HG03439 (cell line): ENCODE results near the gene CLP1.
A peak's percentile ranks its signal among the peaks of the same experiment; 100 is the strongest.
"Not testable (repeated sequence)": the region's sequence is repeated elsewhere in the genome, so short reads cannot be mapped to it uniquely, and the experiment has no call there.

Experiments used
- ATAC-seq: cut with Tn5 transposase; IDR thresholded peaks from one replicate; pipeline ENCODE4 v1.9.1; 2021; ENCODE audit warnings: mild to moderate bottlenecking, moderate library complexity; ENCODE audit not compliant: unreplicated experiment

The CLP1 gene

GRCh38 chr11:57659669-57660068, 2.1 kb downstream of the CLP1 start:
- no peak for ATAC-seq

DNA sequence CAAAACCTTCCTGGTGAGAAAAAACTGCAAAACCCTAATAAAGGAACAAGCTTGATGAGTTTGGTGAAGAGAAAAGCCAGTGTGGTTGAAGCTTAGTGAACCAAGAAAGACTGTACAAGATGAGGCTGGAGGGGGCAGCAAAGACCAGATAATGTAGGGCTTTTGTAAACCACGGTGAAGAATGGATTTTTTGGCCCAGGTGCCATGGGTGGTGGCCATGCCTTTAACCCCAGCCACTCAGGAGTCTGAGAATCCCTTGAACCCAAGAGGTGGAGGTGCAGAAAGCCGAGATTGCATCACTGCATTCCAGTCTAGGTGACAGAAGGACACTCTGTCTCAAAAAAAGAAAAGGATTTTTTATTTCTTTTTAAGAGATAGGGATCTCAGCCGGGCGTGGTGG, 5.3 kb downstream of the CLP1 start:
- no peak for ATAC-seq

DNA sequence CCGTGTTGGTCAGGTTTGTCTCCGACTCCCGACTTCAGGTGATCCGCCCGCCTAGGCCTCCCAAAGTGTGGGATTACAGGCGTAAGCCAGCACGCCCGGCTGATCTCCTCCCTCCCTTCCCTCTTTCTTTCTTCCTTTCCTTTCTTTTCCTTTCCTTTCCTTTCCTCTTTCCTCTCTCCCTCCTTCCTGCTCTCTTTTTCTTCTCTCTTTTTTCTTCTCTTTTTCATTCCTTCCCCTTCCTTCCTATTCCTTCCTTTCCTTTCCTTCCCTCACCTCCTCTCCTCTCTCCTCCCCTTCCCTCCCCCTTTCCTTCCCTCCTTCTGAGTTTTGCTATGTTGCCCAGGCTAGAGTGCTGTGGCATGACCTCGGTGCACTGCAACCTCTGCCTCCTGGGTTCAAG, 6.4 kb downstream of the CLP1 start:
- no peak for ATAC-seq

GRCh38 chr11:57667117-57667735, 9.7 kb downstream of the CLP1 start:
- peak; percentile 78 for ATAC-seq

- peak; percentile 85 for ATAC-seq
Observed at GRCh38 chr11:57667736-57668433, 10.3 kb downstream of the CLP1 start, which contains the start of gene ZDHHC5. Gene ZDHHC5 (plus strand): TSS chr11:57668114. CDS start chr11:57673091, 4,977 bp downstream.

GRCh38 chr11:57668434-57668782, 10.8 kb downstream of the CLP1 start:
- ATAC-seq = peak; percentile 2

DNA sequence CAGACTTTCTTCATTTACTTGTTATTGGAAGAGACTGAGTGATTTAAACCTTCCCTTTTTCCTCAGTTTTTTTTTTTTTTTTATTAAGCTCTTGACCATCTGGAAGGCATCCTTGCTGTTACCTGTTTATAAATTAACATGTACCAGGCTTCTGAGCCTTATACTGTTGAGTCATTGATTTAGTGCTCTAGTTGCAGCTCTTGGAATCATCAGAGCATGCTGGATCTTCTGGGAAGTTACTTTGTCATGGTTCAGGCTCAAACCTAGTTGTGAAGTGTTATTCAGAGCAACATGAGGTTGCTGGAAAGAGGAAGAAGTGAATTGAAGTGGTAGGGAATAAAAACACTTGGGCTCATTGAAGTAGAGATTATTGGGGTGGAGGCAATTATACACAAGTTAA, 16.7 kb downstream of the CLP1 start:
- no peak for ATAC-seq

DNA sequence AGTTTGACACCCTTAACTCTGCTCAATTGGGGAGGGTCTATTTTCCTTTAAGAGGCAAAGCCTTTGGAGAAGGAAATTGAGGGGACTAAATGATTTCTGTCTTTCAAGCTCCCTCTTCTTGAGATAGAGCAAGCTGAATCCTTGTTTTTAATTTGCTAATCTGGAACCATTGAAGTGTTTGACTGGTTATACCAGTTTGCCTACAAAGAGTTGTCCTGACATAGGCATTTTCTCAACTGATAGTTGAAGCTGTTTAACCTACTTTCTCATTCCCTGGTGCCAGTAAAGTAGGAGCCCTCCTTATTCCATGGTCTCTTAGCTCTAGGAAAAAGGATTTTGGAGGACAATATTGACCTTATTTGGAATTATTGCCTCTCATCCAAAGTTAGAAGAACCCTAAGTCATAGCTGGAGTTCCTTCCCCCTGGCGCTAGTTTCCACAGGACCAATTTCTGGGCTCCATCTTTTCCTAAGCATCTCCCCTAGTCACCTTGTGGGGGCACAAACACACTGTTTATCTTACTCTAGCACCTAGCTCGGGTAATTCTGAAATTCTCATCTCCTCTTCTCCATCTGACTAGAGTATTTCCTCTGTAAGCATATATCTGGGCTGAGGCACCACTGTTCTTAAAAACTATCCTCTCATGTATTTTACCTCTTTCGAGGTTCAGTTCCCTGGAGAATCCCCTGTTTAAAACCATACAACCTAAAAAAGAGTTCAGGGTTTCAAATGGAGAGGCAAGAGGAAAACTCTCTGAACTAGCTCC, 17.8 kb downstream of the CLP1 start:
- no peak for ATAC-seq

GRCh38 chr11:57679396-57679795, 21.8 kb downstream of the CLP1 start:
- ATAC-seq = no peak

GRCh38 chr11:57680552-57680874, 23.0 kb downstream of the CLP1 start:
- ATAC-seq = no peak

GRCh38 chr11:57681168-57681567, 23.6 kb downstream of the CLP1 start:
- no peak for ATAC-seq

DNA sequence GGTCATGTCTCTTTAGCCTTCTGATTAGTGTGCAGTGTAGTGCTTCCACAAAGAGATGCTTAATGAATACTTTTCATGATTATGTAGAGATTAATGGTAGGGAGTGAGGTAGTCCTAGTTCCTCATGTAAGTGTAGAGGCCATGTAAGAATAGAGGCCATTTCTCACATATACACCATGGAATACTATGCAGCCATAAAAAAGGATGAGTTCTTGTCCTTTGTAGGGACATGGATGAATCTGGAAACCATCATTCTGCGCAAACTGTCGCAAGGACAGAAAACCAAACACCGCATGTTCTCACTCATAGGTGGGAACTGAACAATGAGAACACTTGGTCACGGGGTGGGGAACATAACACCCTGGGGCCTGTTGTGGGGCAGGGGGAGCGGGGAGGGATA, 32.9 kb downstream of the CLP1 start:
- not testable (repeated sequence) for ATAC-seq

GRCh38 chr11:57698843-57699365, 41.3 kb downstream of the CLP1 start:
- no peak for ATAC-seq

DNA sequence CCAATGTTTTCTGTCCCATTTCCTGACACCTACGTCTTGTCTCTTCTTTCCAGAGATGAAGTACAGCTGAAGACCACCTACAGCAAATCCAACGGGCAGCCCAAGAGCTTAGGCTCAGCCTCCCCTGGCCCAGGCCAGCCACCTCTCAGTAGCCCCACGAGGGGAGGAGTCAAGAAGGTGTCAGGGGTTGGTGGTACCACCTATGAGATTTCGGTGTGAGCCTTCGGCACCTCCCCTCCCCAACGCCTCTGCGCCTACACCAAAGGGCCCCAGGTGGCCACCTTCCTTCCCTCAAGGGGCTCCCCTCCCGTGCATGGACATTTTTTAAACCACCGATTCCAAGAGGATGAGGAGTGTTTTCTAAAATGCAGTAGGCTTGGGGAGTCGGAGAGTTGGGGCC, 42.3 kb downstream of the CLP1 start:
- no peak for ATAC-seq

DNA sequence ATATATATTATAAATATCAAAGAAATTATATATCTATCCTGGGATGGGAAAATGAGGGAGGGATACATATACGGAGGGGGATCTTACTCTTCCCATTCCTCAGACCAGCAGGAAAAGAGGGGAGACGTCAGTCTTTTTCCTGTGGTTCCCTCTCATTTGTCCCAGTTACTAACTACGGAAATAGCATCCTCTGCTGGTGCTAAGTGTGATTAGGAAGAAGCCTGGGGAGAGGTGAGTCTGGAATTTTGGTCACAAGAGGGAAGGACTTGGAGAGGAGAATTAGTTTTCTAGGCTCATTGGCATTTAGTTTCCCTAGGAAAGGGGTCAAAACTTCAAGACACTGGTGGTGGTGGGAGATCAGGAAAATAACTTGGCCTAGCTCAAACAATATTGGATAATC, 42.9 kb downstream of the CLP1 start:
- ATAC-seq = no peak

GRCh38 chr11:57703341-57703740, 45.8 kb downstream of the CLP1 start:
- ATAC-seq = no peak

- no peak for ATAC-seq
Observed at GRCh38 chr11:57704932-57705331, 47.4 kb downstream of the CLP1 start.

GRCh38 chr11:57705432-57705831, 47.9 kb downstream of the CLP1 start:
- ATAC-seq = not testable (repeated sequence)

DNA sequence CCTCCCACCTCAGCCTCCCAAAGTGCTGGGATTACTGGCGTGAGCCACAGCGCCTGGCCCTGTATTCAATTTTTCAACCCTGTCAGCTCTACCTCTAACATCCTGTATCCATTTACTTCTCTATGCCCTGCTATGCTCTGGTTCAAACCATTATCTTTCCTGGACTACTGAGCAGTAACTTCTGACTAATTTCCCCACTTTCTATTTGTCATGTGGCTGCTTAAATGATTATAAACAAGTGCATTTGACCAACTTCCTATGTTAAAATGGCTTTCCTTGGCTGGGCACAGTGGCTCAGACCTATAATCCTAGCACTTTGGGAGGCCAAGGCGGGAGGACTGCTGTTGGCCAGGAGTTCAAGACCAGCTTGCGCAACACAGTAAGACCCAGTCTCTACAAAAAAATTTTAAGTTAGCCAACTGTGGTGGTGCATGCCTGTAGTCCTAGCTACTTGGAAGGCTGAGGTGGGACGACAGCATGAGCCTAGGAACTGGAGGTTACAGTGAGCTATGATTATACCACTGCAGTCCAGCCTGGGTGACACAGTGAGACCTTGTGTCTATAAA, 52.3 kb downstream of the CLP1 start:
- no peak for ATAC-seq
